ENCODE data around the gene BCL11A. TPM values are rescaled to one million over a fixed set of nuclear protein-coding genes. Genes with fewer than 3 reads are reported as not detected.
A peak's percentile ranks its signal among the peaks of the same experiment; 100 is the strongest.

BCL11A gene
- total RNA-seq, 2 experiments from 2014 or later, result 0.57 to 0.98 TPM

DNA sequence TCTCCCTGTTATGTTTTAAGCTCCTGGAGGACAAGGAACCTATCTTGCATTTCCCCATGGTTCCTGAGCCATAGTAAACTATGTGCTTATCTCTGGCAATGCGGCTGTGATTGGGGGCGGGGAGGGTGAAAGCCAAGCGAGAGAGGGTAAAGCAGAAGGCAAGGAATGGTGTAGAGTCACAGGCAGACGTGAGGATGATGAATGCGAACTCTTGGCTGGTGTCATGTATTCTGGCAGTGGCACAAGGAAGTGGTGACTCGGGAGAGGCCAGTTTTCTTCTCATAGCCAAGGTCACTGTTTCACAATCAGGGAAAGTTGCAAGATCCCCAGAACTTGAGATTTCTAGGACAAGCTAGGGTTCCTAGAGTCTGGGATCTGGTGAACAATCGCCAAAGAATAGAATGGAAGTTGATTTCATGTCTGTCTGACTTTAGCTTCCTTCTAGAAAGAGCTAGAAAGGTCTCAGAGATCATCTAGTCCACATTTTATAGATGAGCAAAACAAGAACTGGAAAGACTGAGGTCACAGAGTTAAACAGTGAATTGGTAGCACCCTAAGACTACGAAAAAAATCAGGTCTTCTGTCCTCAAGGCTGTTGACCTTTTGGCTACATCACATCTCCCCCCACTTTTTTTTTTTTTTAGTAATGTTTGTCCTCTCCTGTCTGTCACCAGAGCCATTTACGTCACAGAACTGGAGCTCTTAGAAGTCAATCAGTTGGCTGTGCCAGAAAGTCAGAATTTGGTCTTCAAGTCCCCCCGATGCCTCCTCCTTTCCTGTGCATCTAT, 137.0 kb downstream of the BCL11A start:
- DNase-seq (no peak), ATAC-seq (no peak)
- CTCF ChIA-PET, result no interaction called here
- POLR2A ChIA-PET, result interaction anchor here (0.6 kb wide), 1 partner anchor 1015 kb away, joined by 4 read pairs; no protein-coding TSS in a partner anchor
- Mint-ChIP-seq H3K27ac (no peak overlapping the region), H3K9me3 (ENCODE audit: low read depth) (no peaks in the 10 kb centered on the region), H3K36me3 (ENCODE audit: low read depth) (no peaks in the 10 kb centered on the region), H3K4me3 (no peak overlapping the region), H3K27me3 (peaks cover 2% of the 10 kb centered on the region), H3K4me1 (peaks cover 4% of the 10 kb centered on the region)
- intact Hi-C loops (cut with DNase I, micrococcal nuclease), result no loop called here

GRCh38 chr2:60415814-60416213, 137.6 kb downstream of the BCL11A start:
- H3K27ac Mint-ChIP-seq, result no peak overlapping the region
- no peaks in the 10 kb centered on the region for H3K36me3 Mint-ChIP-seq (ENCODE audit: low read depth)
- ATAC-seq (no peak), DNase-seq (no peak)
- no peaks in the 10 kb centered on the region for H3K9me3 Mint-ChIP-seq (ENCODE audit: low read depth)
- no peak overlapping the region for H3K4me3 Mint-ChIP-seq
- H3K4me1 Mint-ChIP-seq, result peaks cover 8% of the 10 kb centered on the region
- CTCF ChIA-PET, result no interaction called here
- intact Hi-C loops (cut with DNase I, micrococcal nuclease), result no loop called here
- H3K27me3 Mint-ChIP-seq, result peaks cover 2% of the 10 kb centered on the region
- POLR2A ChIA-PET, result no interaction called here

GRCh38 chr2:60414495-60415138, 138.8 kb downstream of the BCL11A start:
- CTCF ChIA-PET, result no interaction called here
- Mint-ChIP-seq H3K27ac (no peak overlapping the region), H3K9me3 (ENCODE audit: low read depth) (no peaks in the 10 kb centered on the region), H3K36me3 (ENCODE audit: low read depth) (no peaks in the 10 kb centered on the region), H3K4me3 (no peak overlapping the region), H3K27me3 (peaks cover 2% of the 10 kb centered on the region), H3K4me1 (peaks cover 8% of the 10 kb centered on the region)
- intact Hi-C loops (cut with DNase I, micrococcal nuclease), result no loop called here
- DNase-seq (no peak), ATAC-seq (no peak)
- POLR2A ChIA-PET, result no interaction called here

DNA sequence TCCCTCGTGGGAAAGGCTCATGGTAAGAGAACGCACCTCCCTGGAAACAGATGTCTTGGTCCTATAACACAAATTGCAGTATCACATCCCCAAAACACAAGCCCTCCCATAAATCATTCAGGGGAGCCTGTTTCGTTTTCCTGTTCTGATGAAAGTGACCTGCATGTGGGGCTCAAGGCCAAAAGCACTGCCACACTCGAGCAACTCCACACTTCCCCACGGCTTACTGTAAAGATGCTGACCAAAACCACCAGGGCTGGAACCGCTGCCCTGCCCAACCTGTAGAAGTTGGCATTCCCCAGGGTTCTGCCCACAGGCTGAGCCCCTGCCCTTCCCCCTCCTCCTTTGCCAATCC, 139.7 kb downstream of the BCL11A start:
- ATAC-seq (no peak), DNase-seq (no peak)
- H3K36me3 Mint-ChIP-seq (ENCODE audit: low read depth), result no peaks in the 10 kb centered on the region
- H3K4me1 Mint-ChIP-seq, result peaks cover 8% of the 10 kb centered on the region
- intact Hi-C loops (cut with DNase I, micrococcal nuclease), result no loop called here
- ChIA-PET CTCF (no interaction called here), POLR2A (no interaction called here)
- no peak overlapping the region for H3K4me3 Mint-ChIP-seq
- H3K27ac Mint-ChIP-seq, result no peak overlapping the region
- H3K27me3 Mint-ChIP-seq, result peaks cover 2% of the 10 kb centered on the region
- H3K9me3 Mint-ChIP-seq (ENCODE audit: low read depth), result no peaks in the 10 kb centered on the region

DNA sequence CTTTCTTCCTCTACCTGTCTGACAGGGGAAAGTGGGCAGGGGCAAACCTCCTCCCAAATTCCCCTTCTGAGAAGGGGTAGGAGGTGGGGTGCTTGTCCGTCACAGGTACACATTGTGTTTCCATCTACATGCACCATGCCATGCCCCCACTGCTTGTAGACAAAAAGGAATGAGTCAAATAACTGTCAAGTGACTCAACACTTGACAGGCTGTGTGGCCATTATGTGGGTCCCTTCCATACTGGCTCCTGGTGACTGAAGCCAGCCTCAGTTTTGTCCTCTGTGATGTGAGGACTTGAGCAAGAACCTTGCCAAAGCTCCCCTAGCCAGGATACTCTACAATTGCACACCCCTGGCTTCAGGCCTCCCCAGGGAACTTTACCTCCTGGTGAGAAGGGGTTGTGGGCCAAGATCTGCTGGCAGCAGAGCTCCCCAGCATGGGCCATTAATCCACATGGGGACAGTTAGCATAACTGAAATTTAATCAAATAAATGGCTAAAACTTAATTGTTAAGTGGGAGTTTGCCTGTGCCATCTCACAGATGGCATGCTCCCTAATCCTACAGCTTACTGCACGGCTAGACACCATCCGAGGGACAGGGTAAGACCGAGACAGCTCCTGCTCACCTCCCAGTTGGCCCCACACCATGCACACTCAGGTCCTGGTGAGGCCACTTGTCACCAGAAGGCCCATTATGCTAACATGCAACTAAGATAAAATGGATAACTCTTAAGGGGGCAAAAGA, 140.2 kb downstream of the BCL11A start:
- intact Hi-C loops (cut with DNase I, micrococcal nuclease), result no loop called here
- Mint-ChIP-seq H3K36me3 (ENCODE audit: low read depth) (no peaks in the 10 kb centered on the region), H3K4me1 (peaks cover 8% of the 10 kb centered on the region), H3K27me3 (peaks cover 2% of the 10 kb centered on the region), H3K4me3 (no peak overlapping the region), H3K27ac (no peak overlapping the region), H3K9me3 (ENCODE audit: low read depth) (no peaks in the 10 kb centered on the region)
- ATAC-seq (no peak), DNase-seq (peak; percentile 6)
- ChIA-PET CTCF (no interaction called here), POLR2A (no interaction called here)

- CTCF ChIA-PET, result no interaction called here
- H3K27me3 Mint-ChIP-seq, result peaks cover 2% of the 10 kb centered on the region
- DNase-seq (no peak), ATAC-seq (no peak)
- H3K36me3 Mint-ChIP-seq (ENCODE audit: low read depth), result no peaks in the 10 kb centered on the region
- no peak overlapping the region for H3K27ac Mint-ChIP-seq
- no peaks in the 10 kb centered on the region for H3K9me3 Mint-ChIP-seq (ENCODE audit: low read depth)
- H3K4me1 Mint-ChIP-seq, result peaks cover 8% of the 10 kb centered on the region
- intact Hi-C loops (cut with DNase I, micrococcal nuclease), result no loop called here
- no peak overlapping the region for H3K4me3 Mint-ChIP-seq
- POLR2A ChIA-PET, result no interaction called here
Observed at GRCh38 chr2:60412620-60413019, 140.8 kb downstream of the BCL11A start.

GRCh38 chr2:60412027-60412426, 141.4 kb downstream of the BCL11A start:
- CTCF ChIA-PET, result no interaction called here
- DNase-seq, result no peak
- no peaks in the 10 kb centered on the region for H3K36me3 Mint-ChIP-seq (ENCODE audit: low read depth)
- POLR2A ChIA-PET, result no interaction called here
- peaks cover 8% of the 10 kb centered on the region for H3K4me1 Mint-ChIP-seq
- H3K4me3 Mint-ChIP-seq, result no peak overlapping the region
- intact Hi-C loops (cut with DNase I, micrococcal nuclease), result no loop called here
- H3K27me3 Mint-ChIP-seq, result peaks cover 3% of the 10 kb centered on the region
- no peak for ATAC-seq
- H3K27ac Mint-ChIP-seq, result no peak overlapping the region
- H3K9me3 Mint-ChIP-seq (ENCODE audit: low read depth), result no peaks in the 10 kb centered on the region

GRCh38 chr2:60411295-60411694, 142.2 kb downstream of the BCL11A start:
- DNase-seq, result no peak
- no peaks in the 10 kb centered on the region for H3K36me3 Mint-ChIP-seq (ENCODE audit: low read depth)
- intact Hi-C loops (cut with DNase I, micrococcal nuclease), result no loop called here
- POLR2A ChIA-PET, result no interaction called here
- H3K4me3 Mint-ChIP-seq, result no peak overlapping the region
- no peak for ATAC-seq
- H3K9me3 Mint-ChIP-seq (ENCODE audit: low read depth), result no peaks in the 10 kb centered on the region
- peaks cover 8% of the 10 kb centered on the region for H3K4me1 Mint-ChIP-seq
- no peak overlapping the region for H3K27ac Mint-ChIP-seq
- peaks cover 3% of the 10 kb centered on the region for H3K27me3 Mint-ChIP-seq
- CTCF ChIA-PET, result no interaction called here

DNA sequence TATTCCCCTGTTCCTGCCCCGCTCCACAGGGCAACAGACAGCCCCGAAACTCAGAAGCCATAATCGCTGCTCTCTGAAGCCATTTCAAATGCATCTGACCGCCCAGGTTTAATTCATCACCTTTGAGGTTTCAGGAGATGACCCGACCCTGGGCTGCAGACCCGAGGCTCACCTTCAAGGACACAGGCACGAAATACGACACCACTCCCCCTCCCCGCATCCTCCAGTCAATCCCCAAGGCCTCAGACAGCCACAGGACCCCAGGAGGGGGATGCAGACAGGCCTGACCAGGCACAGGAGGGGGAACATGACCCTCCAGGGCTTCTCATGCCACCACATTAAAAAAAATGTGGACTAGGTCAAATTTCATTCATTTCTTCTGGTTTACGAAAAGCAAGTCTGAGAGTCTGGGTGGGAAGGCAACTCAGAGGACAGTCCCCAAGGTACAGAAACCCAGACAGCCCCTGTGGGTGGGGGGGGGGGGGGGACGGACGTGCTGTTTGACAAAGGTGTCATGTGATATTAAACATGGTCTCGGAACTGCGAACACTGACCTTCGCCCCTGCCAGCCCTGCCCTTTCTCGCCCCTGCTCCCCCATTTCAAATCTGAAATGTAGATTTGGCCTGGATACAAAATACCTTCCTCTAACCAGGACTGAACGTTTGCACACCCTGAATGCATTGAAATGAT, 142.9 kb downstream of the BCL11A start:
- ATAC-seq (no peak), DNase-seq (no peak)
- ChIA-PET CTCF (no interaction called here), POLR2A (no interaction called here)
- intact Hi-C loops (cut with DNase I, micrococcal nuclease), result no loop called here
- Mint-ChIP-seq H3K4me3 (no peak overlapping the region), H3K27ac (no peak overlapping the region), H3K4me1 (peaks cover 8% of the 10 kb centered on the region), H3K27me3 (peaks cover 3% of the 10 kb centered on the region), H3K9me3 (ENCODE audit: low read depth) (no peaks in the 10 kb centered on the region), H3K36me3 (ENCODE audit: low read depth) (no peaks in the 10 kb centered on the region)

DNA sequence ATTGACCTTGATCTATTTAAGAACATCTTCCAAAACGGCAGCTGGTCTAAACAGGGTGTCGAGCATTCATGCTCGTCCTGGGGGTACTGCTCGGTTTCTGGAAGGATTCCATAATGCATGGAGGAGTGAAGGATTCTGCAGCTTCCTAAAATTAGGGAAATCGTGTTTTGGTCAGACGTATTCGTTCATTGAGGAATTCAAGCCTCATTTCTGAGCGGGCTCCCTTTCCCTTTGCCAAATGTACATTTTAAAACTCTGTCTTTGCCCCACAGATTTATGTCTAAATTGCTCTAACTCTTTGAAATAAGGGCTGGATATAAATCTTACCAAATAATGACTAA, 144.0 kb downstream of the BCL11A start:
- Mint-ChIP-seq H3K9me3 (ENCODE audit: low read depth) (no peaks in the 10 kb centered on the region), H3K36me3 (ENCODE audit: low read depth) (no peaks in the 10 kb centered on the region), H3K27ac (no peak overlapping the region), H3K27me3 (peaks cover 5% of the 10 kb centered on the region), H3K4me1 (peaks cover 8% of the 10 kb centered on the region), H3K4me3 (no peak overlapping the region)
- ATAC-seq (no peak), DNase-seq (no peak)
- ChIA-PET POLR2A (no interaction called here), CTCF (no interaction called here)
- intact Hi-C loops (cut with DNase I, micrococcal nuclease), result no loop called here

GRCh38 chr2:60408811-60409530, 144.5 kb downstream of the BCL11A start:
- no peak overlapping the region for H3K27ac Mint-ChIP-seq
- CTCF ChIA-PET, result no interaction called here
- intact Hi-C loops (cut with DNase I, micrococcal nuclease), result no loop called here
- ATAC-seq (no peak), DNase-seq (no peak)
- H3K4me1 Mint-ChIP-seq, result peaks cover 8% of the 10 kb centered on the region
- POLR2A ChIA-PET, result no interaction called here
- H3K4me3 Mint-ChIP-seq, result no peak overlapping the region
- no peaks in the 10 kb centered on the region for H3K36me3 Mint-ChIP-seq (ENCODE audit: low read depth)
- peaks cover 7% of the 10 kb centered on the region for H3K27me3 Mint-ChIP-seq
- H3K9me3 Mint-ChIP-seq (ENCODE audit: low read depth), result no peaks in the 10 kb centered on the region

All from activated CD4-positive, alpha-beta T cell treated with anti-CD3 and anti-CD28 coated beads for 36 hours (primary cell).